ENCODE results near the gene STXBP5.

STXBP5 gene

GRCh38 chr6:147205690-147206600 is 1.7 kb downstream of the STXBP5 start:
- no peak for DNase-seq (ENCODE audit: low read depth, low spot score)
- no peak overlapping the region for H3K4me3 ChIP-seq (ENCODE audit: low read length)

GRCh38 chr6:147207351-147207750 is 3.1 kb downstream of the STXBP5 start:
- no peak for DNase-seq (ENCODE audit: low read depth, low spot score)
- H3K4me3 ChIP-seq (ENCODE audit: low read length): no peak overlapping the region

GRCh38 chr6:147207837-147208754 is 3.9 kb downstream of the STXBP5 start:
- DNase-seq (ENCODE audit: low read depth, low spot score): no peak
- H3K4me3 ChIP-seq (ENCODE audit: low read length): no peak overlapping the region

GRCh38 chr6:147209762-147210449 is 5.7 kb downstream of the STXBP5 start:
- no peak for DNase-seq (ENCODE audit: low read depth, low spot score)
- no peak overlapping the region for H3K4me3 ChIP-seq (ENCODE audit: low read length)

- no peak overlapping the region for H3K4me3 ChIP-seq (ENCODE audit: low read length)
- DNase-seq (ENCODE audit: low read depth, low spot score): no peak
Observed at GRCh38 chr6:147211349-147211748, 7.1 kb downstream of the STXBP5 start.

- no peak for DNase-seq (ENCODE audit: low read depth, low spot score)
- H3K4me3 ChIP-seq (ENCODE audit: low read length): no peak overlapping the region
Observed at GRCh38 chr6:147211831-147212230, 7.6 kb downstream of the STXBP5 start.

DNA sequence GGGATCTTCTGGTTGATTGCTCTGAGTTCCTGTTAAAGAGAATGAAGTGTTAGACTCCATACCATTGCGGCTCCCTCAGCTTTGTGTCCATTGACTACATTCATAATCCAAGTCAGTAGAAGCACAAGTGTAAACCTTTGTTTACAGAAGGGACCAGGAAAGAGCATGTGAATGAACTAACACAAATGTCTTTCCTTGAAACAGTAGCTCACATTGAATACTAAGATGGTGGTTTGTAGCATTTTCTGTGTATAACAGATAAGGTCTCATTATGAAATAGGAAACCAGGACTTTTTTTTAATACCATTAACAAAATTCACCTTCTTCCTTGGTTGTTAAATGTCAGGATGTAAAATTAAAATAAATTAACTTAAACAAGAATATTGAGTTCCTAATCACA is 8.4 kb downstream of the STXBP5 start:
- no peak for DNase-seq (ENCODE audit: low read depth, low spot score)
- no peak overlapping the region for H3K4me3 ChIP-seq (ENCODE audit: low read length)

GRCh38 chr6:147213772-147214171 is 9.6 kb downstream of the STXBP5 start:
- H3K4me3 ChIP-seq (ENCODE audit: low read length): no peak overlapping the region
- no peak for DNase-seq (ENCODE audit: low read depth, low spot score)

- no peak for DNase-seq (ENCODE audit: low read depth, low spot score)
- no peak overlapping the region for H3K4me3 ChIP-seq (ENCODE audit: low read length)
Observed at GRCh38 chr6:147214248-147215227, 10.3 kb downstream of the STXBP5 start.

- no peak for DNase-seq (ENCODE audit: low read depth, low spot score)
- H3K4me3 ChIP-seq (ENCODE audit: low read length): no peak overlapping the region
Observed at GRCh38 chr6:147216915-147217314, 12.7 kb downstream of the STXBP5 start.

DNA sequence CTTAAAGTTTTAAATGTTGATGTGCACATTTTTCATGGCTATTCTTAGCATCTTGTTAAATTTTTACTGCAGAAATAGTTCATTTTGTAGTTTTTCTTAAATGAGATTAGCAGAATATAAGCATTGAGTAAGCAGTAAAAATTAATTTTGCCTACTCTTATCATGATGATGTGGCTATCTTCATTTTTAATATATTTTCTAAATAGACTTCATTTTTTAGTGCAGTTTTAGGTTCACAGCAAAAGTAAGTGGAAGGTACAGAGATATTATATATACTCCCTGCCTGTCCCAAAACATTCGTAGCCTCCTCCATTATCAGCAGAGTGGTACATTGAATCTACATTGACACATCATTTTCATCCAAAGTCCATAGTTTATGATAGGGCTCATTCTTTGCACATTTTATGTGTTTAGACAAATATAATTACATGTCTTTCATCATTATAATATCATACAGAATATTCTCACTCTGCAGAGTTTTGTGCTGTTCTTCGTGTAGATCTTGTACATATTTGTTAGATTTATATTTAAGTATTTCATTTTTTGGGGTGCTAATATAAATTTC is 13.7 kb downstream of the STXBP5 start:
- H3K4me3 ChIP-seq (ENCODE audit: low read length): no peak overlapping the region
- DNase-seq (ENCODE audit: low read depth, low spot score): no peak

DNA sequence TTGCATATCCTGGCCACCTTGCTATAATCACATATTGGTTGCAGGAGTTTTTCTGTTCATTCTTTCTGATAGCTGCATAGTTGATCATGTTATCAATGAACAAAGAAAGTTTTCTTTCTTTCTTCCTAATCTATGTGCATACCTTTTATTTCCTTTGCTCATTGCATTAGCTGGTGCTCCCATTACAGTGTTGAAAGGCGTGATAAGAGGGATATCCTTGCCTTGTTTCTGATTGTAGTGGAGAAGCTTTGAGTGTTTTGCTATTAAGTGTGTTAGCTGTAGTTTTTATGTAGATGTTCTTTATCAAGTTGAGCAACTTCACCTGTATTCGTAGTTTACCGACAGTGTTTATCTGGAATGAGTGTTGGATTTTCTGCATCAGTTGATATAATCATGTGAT is 14.6 kb downstream of the STXBP5 start:
- H3K4me3 ChIP-seq (ENCODE audit: low read length): no peak overlapping the region
- DNase-seq (ENCODE audit: low read depth, low spot score): no peak

DNA sequence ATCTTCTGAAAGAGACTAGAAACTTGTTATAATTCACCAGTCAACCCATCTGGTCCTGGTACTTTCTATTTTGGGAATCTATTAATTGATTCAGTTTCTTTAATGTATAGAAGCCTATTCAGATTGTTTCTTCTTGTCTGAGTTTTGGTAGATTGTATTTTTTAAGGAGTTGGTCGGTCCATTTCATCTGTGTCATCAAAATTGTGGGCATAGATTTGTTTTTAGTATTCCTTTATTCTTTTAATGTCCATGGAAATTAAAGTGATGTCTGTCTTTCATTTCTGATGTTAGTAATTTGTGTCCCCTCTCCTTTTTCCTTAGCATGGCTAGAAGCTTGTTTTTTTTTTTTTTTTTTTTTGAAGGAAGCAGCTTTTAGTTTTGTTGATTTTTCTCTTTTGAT is 15.2 kb downstream of the STXBP5 start:
- no peak for DNase-seq (ENCODE audit: low read depth, low spot score)
- no peak overlapping the region for H3K4me3 ChIP-seq (ENCODE audit: low read length)

GRCh38 chr6:147220345-147220744 is 16.1 kb downstream of the STXBP5 start:
- DNase-seq (ENCODE audit: low read depth, low spot score): no peak

GRCh38 chr6:147221739-147222138 is 17.5 kb downstream of the STXBP5 start:
- H3K4me3 ChIP-seq (ENCODE audit: low read length): no peak overlapping the region
- no peak for DNase-seq (ENCODE audit: low read depth, low spot score)

More at GRCh38 chr6:147220345-147220744, 16.1 kb downstream of the STXBP5 start:
- H3K4me3 ChIP-seq (ENCODE audit: low read length): no peak overlapping the region

GRCh38 chr6:147222160-147222838 is 18.1 kb downstream of the STXBP5 start:
- peak; percentile 18 for DNase-seq (ENCODE audit: low read depth, low spot score)
- H3K4me3 ChIP-seq (ENCODE audit: low read length): no peak overlapping the region

- no peak for DNase-seq (ENCODE audit: low read depth, low spot score)
- H3K4me3 ChIP-seq (ENCODE audit: low read length): no peak overlapping the region
Observed at GRCh38 chr6:147223736-147224135, 19.5 kb downstream of the STXBP5 start.
